ENCODE results near the gene GPR39. TPM values are rescaled to one million over a fixed set of nuclear protein-coding genes. Genes with fewer than 3 reads are reported as not detected.
"Not testable (repeated sequence)": the region's sequence is repeated elsewhere in the genome, so short reads cannot be mapped to it uniquely, and the experiment has no call there.

Gene GPR39
- total RNA-seq, 1 donor from 2014 or later: 9.0 TPM

DNA sequence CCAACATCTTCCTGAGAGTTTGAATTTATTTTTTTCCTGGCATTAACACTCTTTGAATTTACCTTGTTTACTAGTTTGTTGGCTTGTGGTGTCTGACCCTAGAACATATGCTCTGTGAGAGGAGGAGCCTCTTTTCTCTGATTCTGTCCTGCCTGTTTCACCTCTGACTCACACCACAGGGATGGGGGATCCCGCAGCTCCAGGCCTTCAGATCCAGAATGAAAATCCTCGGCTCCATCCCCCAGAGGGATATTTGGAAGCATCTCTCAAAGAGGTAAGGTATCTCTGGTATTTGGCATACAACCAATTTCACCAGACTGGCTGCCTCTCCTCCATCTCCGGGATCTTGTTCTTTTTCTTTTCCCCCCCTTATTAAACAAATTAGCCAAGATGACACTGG, 104.7 kb downstream of the GPR39 start:
- H3K4me3 ChIP-seq (ENCODE audit: low read depth, low read length): no peak overlapping the region
- no peak for DNase-seq (ENCODE audit: low read depth)
- TF ChIP-seq, protein P1, sequence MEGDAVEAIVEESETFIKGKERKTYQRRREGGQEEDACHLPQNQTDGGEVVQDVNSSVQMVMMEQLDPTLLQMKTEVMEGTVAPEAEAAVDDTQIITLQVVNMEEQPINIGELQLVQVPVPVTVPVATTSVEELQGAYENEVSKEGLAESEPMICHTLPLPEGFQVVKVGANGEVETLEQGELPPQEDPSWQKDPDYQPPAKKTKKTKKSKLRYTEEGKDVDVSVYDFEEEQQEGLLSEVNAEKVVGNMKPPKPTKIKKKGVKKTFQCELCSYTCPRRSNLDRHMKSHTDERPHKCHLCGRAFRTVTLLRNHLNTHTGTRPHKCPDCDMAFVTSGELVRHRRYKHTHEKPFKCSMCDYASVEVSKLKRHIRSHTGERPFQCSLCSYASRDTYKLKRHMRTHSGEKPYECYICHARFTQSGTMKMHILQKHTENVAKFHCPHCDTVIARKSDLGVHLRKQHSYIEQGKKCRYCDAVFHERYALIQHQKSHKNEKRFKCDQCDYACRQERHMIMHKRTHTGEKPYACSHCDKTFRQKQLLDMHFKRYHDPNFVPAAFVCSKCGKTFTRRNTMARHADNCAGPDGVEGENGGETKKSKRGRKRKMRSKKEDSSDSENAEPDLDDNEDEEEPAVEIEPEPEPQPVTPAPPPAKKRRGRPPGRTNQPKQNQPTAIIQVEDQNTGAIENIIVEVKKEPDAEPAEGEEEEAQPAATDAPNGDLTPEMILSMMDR (conservative IDR thresholded peaks at IDR 0.05; ENCODE audit: low read depth, low read length): no peak

DNA sequence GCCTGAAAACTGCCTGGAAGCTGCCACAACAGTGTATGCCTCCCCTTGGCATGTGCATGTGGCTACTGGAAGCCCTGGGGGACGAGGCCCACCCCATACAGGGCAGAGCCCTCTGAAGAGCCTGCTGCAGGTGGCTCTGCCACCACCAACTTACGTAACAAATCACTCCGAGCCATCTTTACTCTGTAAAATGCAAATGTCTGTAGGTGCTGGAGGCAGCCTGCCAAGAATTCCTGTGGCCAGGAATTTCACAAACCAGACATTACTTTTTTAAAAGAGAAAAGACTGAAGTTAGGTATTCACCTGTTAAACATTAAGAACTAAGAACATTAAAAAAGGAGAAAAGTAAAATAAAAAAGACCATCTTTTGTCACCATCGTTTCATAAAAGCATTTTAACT, 106.3 kb downstream of the GPR39 start:
- no peak overlapping the region for H3K4me3 ChIP-seq (ENCODE audit: low read depth, low read length)
- no peak for DNase-seq (ENCODE audit: low read depth)
- TF ChIP-seq, protein P1 (conservative IDR thresholded peaks at IDR 0.05; ENCODE audit: low read depth, low read length): no peak

DNA sequence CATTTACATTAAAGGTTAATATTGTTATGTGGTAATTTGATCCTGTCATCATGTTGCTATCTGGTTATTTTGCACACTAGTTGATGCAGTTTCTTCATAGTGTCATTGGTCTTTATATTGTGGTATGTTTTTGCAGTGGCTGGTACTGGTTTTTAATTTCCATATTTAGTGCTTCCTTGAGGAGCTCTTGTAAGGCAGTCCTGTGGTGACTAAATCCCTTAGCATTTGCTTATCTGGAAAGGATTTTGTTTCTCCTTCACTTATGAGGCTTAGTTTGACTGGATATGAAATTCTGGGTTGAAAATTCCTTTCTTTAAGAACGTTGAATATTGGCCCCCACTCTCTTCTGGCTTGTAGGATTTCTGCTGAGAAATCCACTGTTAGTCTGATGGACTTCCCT, 120.5 kb downstream of the GPR39 start:
- H3K4me3 ChIP-seq (ENCODE audit: low read depth, low read length): not testable (repeated sequence)

DNA sequence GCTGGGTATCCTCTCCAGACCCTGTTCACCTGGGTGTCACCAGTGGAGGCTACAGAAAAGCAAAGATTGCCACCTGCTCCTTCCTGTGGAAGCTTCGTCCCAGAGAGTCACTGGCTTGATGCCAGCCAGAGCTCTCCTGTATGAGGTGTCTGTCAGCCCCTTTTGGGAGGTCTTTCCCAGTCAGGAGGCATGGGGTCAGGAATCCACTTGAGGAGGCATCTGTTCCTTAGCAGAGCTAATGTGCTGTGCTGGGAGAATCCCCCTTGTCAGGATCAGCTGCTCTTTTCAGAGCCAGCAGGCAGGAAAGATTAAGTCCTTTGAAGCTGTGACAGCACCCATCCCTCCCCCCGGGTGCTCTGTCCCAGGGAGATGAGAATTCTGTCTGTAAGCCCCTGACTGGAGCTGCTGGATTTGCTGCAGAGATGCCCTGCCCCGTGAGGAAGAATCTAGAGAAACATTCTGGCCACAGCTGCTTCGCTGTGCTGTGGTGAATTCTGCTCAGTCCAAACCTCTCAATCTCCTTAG, 121.8 kb downstream of the GPR39 start:
- TF ChIP-seq, protein P1 (conservative IDR thresholded peaks at IDR 0.05; ENCODE audit: low read depth, low read length): no peak
- no peak for DNase-seq (ENCODE audit: low read depth)

More for the DNA sequence above, 120.5 kb downstream of the GPR39 start:
- DNase-seq (ENCODE audit: low read depth): not testable (repeated sequence)

DNA sequence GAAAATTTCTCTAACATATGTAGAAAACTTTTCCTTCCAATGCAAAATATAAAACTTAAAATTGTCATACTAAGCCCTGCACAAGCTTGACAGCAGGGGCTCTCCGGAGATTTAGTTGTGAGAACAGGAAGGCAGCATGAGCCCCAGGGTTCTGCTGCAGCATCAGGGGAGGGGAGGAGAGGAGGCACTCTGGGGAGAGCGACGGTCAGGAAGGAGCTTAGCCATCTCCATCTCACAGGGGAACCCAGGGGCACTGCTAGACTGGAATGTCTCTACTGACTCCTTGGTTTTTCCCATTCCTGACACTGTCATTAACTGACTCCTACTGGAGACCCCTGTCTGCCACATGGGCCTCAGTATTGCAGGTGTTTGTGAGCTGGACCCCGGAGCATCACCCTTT, 123.6 kb downstream of the GPR39 start:
- H3K4me3 ChIP-seq (ENCODE audit: low read depth, low read length): no peak overlapping the region
- no peak for DNase-seq (ENCODE audit: low read depth)
- TF ChIP-seq, protein P1 (conservative IDR thresholded peaks at IDR 0.05; ENCODE audit: low read depth, low read length): no peak

More for the DNA sequence above, 121.8 kb downstream of the GPR39 start:
- H3K4me3 ChIP-seq (ENCODE audit: low read depth, low read length): no peak overlapping the region

DNA sequence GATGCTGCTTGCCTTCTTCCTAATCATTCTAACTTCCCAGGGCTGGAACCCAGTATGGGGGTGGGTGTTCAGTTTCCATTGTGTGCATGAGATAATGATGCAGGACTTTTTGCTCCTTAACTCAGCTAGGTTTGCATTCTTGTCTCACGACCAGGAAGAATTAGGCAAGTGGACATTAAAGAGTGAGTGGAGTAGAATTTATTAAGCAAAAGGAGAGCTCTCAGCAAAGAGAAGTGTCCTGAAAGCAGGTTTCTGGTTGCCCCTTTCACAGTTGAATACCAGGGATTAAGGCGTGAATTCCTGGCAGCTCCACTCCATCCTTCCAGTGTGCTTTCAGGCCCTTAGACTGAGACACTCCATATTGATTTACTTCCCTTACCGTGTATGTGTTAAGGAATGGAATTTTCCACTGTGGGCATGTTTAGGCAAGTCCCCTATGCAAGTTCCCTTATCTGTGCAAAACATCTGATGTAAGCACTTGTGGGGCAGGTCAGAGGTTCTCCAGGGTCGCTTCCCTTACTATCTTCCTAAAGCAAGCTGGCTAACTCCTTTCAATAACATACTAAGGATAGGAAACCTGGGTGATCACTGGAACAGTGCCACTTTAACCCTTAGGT, 126.5 kb downstream of the GPR39 start:
- TF ChIP-seq, protein P1 (conservative IDR thresholded peaks at IDR 0.05; ENCODE audit: low read depth, low read length): no peak
- no peak overlapping the region for H3K4me3 ChIP-seq (ENCODE audit: low read depth, low read length)
- DNase-seq (ENCODE audit: low read depth): no peak

DNA sequence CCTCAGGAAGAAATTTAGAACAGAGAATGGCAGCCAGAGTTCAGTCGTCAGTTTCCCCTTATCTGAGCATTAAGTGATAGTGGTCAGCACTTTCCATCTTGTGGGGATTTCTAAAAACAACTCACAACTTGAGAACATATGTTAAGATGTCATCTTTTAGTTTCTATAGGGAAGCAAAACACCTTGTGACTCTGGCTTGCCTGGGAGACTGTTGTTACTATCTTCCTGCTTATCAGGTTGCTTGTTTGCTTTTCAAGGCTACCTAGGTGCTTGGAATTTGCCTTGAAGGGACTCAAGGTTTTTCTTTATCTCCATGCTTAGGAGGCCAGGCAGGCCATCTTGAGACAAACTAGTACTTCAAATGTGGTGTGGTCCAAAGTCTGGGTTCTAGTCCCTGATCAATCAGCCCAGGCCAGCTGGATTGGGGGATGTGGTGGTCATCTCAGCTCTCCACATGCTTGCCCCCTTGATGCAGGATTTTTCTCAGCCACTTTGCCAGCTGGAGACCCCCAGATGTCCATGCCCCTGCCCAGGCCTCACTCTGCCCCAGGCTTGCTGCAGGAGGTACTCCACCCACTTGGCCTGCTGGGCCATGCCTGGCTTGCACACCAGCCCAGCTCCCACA, 127.5 kb downstream of the GPR39 start:
- no peak overlapping the region for H3K4me3 ChIP-seq (ENCODE audit: low read depth, low read length)
- TF ChIP-seq, protein P1 (conservative IDR thresholded peaks at IDR 0.05; ENCODE audit: low read depth, low read length): no peak
- DNase-seq (ENCODE audit: low read depth): no peak
